Neural cell (in vitro differentiated cells): ENCODE data around the gene DHX8.

Source experiments
- EP300 ChIP-seq: fragments of 450-650 bp; conservative IDR thresholded peaks from 2 replicates; pipeline ENCODE4 v1.6.1; 2014; ENCODE audit warnings: antibody characterized with exemption, mild to moderate bottlenecking, moderate library complexity; ENCODE audit not compliant: poor library complexity, severe bottlenecking
- EZH2 ChIP-seq: fragments of 200-600, 300-800 bp; shearing (Covaris generic), sonication (generic); IDR thresholded peaks from 2 replicates; pipeline ENCODE4 v1.6.1; 2014; ENCODE audit warnings: antibody characterized with exemption, low read length, borderline replicate concordance, mild to moderate bottlenecking; ENCODE audit not compliant: insufficient read depth, poor library complexity, severe bottlenecking
- MXI1 ChIP-seq: fragments of 450-650 bp; conservative IDR thresholded peaks from 2 replicates; pipeline ENCODE4 v1.6.1; 2014; ENCODE audit warnings: antibody characterized with exemption, mild to moderate bottlenecking; ENCODE audit not compliant: poor library complexity, severe bottlenecking
- TF ChIP-seq, protein P1 (sequence below): fragments of 450-650 bp; IDR thresholded peaks from 2 replicates; pipeline ENCODE4 v1.5.1; 2014; ENCODE audit warnings: antibody characterized with exemption, mild to moderate bottlenecking, moderate library complexity; ENCODE audit not compliant: poor library complexity, severe bottlenecking

DNA sequence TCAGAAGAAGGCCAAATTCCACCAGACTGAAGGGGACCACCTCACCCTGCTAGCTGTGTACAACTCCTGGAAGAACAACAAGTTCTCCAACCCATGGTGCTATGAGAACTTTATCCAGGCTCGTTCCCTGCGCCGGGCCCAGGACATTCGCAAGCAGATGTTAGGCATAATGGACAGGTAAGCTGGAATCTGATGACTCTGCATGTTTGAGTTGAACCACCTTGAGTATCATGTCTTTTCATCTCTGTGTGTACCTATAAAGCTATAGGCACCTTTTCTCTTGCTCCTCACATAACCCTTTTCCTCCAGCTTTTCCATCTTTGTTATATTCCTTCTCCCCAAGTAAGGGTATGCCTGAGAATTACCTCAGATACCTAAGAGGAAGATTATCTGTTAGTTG, 37.6 kb downstream of the DHX8 start:
- TF ChIP-seq, protein P1, sequence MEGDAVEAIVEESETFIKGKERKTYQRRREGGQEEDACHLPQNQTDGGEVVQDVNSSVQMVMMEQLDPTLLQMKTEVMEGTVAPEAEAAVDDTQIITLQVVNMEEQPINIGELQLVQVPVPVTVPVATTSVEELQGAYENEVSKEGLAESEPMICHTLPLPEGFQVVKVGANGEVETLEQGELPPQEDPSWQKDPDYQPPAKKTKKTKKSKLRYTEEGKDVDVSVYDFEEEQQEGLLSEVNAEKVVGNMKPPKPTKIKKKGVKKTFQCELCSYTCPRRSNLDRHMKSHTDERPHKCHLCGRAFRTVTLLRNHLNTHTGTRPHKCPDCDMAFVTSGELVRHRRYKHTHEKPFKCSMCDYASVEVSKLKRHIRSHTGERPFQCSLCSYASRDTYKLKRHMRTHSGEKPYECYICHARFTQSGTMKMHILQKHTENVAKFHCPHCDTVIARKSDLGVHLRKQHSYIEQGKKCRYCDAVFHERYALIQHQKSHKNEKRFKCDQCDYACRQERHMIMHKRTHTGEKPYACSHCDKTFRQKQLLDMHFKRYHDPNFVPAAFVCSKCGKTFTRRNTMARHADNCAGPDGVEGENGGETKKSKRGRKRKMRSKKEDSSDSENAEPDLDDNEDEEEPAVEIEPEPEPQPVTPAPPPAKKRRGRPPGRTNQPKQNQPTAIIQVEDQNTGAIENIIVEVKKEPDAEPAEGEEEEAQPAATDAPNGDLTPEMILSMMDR = no peak
- TF ChIP-seq MXI1 (no peak), EZH2 (no peak), EP300 (no peak)
